Gastroesophageal sphincter (tissue), 3 donors: Measurements from ENCODE around the gene APLF.

ENCODE experiments used
- POLR2A ChIP-seq, 2 donors: fragments of 450-650 bp; IDR thresholded peaks; one replicate each; pipeline ENCODE4 v1.6.1; 2017; ENCODE audit warnings: antibody characterized with exemption in 2 of 2, mild to moderate bottlenecking in 2 of 2, moderate library complexity in 1 of 2
- POLR2AphosphoS5 ChIP-seq: sonication (generic); formaldehyde crosslinking; IDR thresholded peaks from one replicate; pipeline ENCODE4 v1.6.1; 2017; ENCODE audit warnings: antibody characterized with exemption
- TF ChIP-seq, protein P1 (sequence below), 4 experiments: fragments of 200-600 bp in 2 of 4; fragments of 450-650 bp in 2 of 4; sonication (generic) in 1 of 4; IDR thresholded peaks; one replicate each; pipeline ENCODE4 v1.5.1; 2017 to 2019; ENCODE audit warnings: antibody characterized with exemption in 4 of 4, mild to moderate bottlenecking in 2 of 4, moderate library complexity in 2 of 4

DNA sequence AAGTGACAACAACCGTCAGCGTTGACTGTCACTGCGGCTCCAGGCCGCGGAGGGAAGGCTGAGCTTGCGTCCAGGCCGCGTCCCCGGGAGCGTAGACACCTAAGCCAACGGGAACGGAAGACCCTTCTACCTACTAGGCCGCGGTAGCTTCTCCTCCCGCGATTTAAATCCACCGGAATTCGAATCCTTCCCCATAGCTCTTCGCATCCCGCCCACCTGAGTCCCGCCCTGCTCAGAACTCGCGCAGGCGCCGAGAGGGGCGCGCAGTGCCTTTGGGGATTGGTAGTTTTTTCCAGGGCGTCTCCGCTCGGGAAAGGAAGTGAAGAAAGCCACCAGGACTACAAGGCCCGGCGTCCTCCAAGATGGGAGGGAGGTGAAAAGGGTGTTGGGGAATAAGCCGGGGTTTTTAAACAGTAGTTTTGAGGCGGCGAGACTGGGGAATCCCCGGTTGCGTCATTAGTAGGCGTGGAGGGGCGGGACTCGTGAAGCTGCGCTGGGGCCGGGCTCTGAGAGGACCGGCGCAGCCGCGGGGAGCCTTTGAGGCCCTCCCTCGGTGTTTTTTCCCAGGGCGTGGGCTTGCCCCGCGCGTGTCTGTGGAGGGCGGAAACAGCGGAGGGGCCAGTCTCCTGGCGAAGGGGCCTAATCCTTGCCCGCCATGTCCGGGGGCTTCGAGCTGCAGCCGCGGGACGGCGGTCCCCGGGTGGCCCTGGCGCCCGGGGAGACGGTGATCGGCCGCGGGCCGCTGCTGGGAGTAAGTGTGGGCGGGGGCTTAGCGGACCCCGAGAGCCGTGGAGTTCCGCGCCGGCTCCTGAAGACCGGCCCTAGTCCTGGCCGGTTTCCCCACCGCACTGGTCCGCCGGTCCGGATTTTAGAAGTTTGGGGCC, at the start of gene APLF, which contains the start of gene FBXO48:
- TF ChIP-seq, protein P1, sequence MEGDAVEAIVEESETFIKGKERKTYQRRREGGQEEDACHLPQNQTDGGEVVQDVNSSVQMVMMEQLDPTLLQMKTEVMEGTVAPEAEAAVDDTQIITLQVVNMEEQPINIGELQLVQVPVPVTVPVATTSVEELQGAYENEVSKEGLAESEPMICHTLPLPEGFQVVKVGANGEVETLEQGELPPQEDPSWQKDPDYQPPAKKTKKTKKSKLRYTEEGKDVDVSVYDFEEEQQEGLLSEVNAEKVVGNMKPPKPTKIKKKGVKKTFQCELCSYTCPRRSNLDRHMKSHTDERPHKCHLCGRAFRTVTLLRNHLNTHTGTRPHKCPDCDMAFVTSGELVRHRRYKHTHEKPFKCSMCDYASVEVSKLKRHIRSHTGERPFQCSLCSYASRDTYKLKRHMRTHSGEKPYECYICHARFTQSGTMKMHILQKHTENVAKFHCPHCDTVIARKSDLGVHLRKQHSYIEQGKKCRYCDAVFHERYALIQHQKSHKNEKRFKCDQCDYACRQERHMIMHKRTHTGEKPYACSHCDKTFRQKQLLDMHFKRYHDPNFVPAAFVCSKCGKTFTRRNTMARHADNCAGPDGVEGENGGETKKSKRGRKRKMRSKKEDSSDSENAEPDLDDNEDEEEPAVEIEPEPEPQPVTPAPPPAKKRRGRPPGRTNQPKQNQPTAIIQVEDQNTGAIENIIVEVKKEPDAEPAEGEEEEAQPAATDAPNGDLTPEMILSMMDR (IDR thresholded peaks at IDR 0.05) = no peak
- TF ChIP-seq POLR2AphosphoS5 = peak; percentile 62
- peak; percentile 22 to 50 for TF ChIP-seq POLR2A (IDR thresholded peaks at IDR 0.05)
